ENCODE data around the gene BRD3.
"Not testable (repeated sequence)": the region's sequence is repeated elsewhere in the genome, so short reads cannot be mapped to it uniquely, and the experiment has no call there.

The BRD3 gene

DNA sequence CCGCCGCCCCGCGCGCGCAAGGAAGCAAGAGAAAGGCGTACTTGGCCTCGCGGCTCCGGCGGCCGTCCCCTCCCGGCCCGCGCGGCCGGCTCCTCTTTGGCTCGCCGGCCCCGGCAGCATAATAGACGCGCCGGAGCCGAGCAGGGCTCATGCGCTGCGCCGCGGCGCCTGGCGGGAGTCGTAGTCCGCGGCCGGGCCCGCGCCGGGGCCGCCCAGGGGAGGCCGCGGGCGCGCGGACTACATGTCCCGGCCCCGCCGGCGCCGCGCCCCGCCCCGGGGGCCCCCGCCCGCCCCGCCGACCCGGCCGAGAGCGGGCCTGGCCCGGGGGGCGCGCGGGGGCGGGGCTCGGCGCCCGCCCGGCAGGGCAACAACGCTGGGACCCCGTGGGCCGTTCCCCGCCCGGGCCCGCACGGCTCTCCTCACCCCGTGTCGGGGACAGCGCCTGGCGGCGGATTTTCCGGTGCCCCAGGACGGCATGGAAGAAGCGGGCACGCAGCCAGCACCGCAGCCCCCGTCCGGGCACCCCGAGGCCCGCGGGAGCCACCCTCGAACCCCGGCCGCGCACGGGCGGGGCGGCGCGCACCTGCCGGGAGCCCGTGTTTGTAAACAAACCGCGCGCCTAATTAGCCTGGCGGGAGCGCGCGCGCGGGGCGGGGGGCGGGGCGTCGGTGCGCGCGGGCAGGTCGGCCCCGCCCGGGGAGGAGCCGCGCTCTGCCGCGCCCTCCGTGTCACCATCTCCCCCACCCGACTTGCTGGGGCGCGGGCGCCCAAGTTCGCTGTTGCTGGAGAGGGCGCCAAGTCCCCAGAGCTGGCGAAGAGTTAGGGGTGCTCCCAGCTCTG is at the start of gene BRD3:
Gene BRD3, minus strand, starts transcription at position 123 of the 840 bp plus-strand sequence. CDS start 14,549 bp downstream, outside the sequence.
- peak; percentile 87 for DNase-seq

- no peak for DNase-seq
Observed at GRCh38 chr9:134112561-134112960, 44.7 kb upstream of the BRD3 start.

DNA sequence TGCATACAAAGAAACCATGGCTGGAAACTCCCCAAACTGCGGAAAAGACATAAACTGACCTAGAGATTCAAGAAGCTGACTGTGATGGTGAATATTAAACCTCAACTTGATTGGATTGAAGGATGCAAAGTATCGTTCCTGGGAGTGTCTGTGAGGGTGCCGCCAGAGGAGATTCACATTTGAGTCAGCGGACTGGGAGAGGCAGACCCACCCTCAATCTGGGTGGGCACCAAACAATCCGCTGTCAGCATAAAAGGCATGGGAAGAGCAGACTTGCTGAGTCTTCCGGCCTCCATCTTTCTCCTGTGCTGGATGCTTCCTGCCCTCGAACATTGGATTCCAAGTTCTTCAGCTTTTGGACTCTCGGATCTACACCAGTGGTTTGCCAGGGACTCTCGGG is 43.2 kb upstream of the BRD3 start:
- no peak for DNase-seq

DNA sequence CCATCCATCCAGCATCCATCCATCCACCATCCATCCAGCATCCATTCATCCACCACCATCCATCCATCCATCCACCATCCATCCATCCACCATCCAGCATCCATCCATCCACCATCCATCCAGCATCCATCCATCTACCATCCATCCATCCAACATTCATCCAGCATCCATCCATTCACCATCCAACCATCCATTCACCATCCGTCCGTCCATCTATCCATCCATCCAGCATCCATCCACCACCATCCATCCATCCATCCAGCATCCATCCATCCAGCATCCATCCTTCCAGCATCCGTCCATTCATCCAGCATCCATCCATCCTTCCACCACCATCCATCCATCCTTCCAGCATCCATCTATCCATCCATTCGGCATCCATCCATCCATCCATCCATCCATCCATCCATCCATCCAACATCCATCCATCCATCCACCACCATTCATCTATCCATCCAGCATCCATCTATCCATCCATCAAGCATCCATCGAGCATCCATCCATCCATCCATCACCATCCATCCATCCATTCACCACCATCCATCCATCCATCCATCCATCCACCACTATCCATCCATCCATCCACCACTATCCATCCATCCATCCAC is 35.7 kb upstream of the BRD3 start:
- DNase-seq = no peak

DNA sequence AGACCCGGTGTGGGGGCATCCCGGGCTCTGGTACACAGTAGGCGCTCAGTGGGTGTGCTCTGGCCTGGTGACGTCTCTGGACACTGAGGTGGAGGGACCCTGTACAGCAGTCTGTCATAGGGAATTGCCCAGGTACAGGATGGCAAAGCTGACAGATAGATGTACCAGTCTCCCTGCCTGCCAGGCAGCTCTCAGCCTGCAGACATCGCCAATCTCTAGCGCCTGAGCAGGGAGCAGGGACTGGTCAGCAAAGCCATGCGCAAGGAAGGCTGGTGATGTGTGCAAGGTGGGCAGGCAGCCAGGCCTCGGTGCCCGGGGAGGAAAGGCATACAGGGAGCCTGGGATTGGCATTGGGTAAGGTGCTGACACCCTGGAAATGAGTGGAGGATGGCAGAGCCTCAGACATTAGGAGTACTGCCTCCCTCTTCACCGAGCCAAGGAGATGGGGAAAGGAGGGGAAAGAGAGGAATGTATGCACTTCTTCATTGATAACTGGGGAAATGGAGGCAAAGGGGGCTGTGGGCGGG is 33.9 kb upstream of the BRD3 start:
- DNase-seq = no peak

DNA sequence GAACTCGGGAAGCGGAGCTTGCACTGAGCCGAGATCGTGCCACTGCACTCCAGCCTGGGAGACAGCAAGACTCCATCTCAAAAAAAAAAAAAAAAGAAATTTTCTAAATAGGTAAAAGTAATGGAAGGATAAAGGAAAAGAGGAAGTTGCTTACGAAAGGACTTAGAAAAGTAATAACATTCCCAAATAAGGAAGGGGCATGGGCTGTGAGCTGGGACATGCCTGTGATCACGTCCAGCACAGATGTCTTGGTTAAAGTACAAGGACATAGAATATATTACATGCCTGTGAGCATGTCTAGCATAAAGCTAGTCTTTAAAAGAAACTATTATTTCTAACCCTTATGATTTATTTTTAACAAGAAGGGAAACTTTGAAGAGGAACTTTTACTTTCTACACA is 33.3 kb upstream of the BRD3 start:
- not testable (repeated sequence) for DNase-seq

DNA sequence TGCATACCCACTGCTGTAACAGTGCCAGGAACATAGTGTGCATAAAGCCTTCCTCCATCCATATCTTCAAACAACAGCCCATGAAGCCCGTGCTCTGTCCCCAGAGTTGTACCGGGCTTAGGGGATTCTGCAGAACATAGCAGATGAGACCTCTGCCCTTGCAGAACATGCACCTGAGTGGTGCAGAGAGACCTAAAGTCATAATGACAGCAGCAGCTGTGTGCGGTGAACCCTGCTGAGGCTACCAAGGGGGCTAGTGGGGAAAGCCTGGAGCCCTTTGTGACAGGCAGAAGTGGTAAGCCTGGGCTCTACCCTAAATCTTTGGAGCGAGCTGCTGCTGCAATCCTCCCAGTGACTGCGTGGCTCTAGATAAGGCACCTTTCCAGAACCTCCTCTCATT is 32.2 kb upstream of the BRD3 start:
- no peak for DNase-seq

DNA sequence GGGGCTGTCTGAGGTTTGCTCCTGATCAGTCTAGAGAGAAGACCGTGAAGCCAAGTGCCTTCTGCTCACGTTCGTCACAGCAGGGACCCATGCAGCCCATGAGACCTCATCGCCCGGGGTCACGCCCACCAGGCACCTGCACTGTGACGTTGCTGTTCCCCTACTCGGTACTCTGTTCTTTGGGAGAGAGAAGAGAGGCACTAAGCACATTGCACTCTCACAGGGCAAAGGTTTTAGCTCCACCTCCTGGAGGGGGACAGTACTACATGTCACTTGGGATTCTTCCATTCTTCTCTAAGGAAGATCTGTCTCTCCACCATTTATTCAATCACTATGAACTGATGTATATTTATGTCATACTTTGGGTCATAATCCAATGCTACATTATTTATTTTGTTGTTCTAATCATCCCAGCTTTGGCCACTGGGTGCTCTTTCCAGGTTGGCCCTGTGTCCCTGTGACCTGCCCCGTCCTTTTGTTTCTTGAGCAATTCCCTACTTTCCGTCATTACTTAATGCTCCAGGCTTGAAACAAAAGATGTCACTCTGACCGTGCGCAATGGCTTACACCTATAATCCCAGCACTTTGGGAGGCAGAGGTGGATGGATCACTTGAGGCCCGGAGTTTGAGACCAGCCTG is 31.4 kb upstream of the BRD3 start:
- DNase-seq = peak; percentile 77

DNA sequence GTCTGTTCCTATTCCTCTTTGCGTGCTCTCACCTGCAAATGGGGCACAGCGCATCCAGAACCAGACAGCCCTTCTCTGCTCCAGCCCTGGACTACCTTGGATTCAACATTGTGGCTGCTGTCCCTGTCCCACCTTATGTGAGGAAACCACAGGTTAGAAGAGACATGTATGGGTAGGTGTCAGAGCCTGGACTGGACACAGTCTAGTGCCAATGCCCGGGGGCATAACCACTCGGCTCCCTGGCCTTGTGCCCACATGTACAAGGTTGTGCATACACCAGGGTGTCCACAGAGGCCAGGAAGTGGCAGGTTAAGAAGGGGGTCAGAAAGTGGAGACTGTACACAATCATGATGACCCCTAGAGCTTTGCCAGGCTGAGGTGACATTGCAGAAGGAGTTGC is 22.1 kb upstream of the BRD3 start:
- DNase-seq = no peak

- DNase-seq = no peak
Observed at GRCh38 chr9:134088063-134088725, 20.4 kb upstream of the BRD3 start.

GRCh38 chr9:134085674-134086073 is 17.8 kb upstream of the BRD3 start:
- no peak for DNase-seq

DNA sequence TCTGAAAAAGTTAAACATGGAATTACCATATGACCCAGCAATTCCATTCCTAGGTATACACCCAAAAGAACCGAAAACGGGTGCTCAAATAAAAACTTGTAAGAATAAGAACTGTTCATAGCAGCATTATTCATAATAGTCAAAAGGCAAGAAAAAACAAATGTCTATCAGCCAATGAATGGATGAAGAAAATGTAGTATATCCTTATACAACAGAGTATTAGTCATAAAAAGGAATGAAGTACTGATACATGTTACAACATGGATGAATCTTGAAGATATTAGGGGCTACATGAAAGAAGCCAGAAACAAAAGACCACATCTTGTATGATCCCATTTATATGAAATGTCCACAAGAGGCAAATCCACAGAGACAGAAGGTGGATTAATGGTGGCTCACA is 15.6 kb upstream of the BRD3 start:
- DNase-seq = no peak

DNA sequence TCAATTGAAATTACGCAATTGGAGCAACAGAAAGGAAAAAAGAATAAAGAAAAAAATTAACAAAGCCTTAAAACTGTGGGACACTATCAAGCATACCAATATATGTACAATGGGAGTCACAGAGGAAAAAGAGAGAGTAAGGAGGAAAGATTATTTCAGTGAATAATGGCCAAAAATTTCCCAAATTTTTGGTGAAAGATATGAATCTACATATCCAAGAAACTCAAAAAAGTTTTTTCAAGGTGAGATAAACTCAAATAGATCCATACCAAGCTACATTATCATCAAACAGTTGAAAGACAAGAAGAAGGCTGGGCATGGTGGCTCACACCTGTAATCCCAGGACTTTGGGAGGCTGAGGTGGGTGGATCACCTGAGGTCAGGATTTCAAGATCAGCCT is 8.8 kb upstream of the BRD3 start:
- no peak for DNase-seq

- not testable (repeated sequence) for DNase-seq
Observed at GRCh38 chr9:134075689-134076088, 7.9 kb upstream of the BRD3 start.

GRCh38 chr9:134073500-134073899 is 5.7 kb upstream of the BRD3 start:
- DNase-seq = no peak

GRCh38 chr9:134072683-134073082 is 4.9 kb upstream of the BRD3 start:
- DNase-seq = not testable (repeated sequence)

GRCh38 chr9:134071149-134071548 is 3.3 kb upstream of the BRD3 start:
- DNase-seq = no peak

DNA sequence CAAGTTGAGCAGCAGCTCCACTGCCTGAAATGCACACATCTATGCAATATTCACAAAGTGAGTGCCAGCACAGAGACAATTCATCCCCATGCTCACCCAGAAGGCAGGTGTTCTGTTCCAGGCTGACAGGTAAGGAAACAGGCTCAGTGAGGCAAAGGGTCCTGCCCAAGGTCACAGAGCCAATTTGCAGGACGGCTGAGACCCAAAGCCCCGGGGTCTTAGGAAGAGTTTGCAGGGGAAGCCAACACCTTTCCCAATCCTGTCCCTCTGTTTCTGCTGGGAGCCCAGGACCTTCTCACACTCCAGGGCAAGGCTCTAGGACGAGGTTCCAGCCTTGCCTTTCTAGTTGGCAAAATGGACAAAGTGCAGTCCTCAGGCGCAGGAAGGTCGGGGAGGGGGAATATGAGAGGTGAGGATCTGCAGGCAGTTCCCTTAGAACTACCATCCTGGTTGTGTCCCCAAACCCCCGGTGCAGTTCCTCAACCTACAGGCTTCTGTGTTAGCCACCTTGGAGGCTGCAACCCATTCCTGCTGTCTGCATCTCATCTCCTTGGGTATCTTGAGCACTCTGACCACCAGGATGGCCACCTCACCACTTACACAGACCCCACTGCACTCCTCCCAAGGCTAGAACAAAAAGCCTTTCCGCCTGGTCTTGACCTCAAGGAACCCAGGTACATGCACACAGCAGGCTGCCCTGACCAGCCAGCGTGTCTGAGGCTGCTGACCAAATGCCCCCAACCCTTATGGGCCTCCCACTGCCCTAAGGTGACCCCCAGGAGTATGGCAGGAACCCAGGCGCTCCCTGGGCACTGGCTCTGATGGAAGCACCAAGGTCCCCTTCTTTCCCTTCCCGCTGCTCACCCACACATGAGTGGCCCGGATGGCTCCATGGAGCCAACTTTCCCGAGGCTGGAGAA is 1.9 kb upstream of the BRD3 start:
- no peak for DNase-seq

- DNase-seq = no peak
Observed at GRCh38 chr9:134068744-134069479, 1.1 kb upstream of the BRD3 start.

- peak; percentile 31 for DNase-seq
Observed at GRCh38 chr9:134066913-134067851, 644 bp downstream of the BRD3 start.

Measured in hematopoietic multipotent progenitor cell treated with erythropoietin and hydrocortisone succinate and interleukin-3 and kit ligand, for 8 days (in vitro differentiated cells).